Fibroblast of the aortic adventitia (primary cell): ENCODE data around the gene ZC3H12D. TPM values are rescaled to one million over a fixed set of nuclear protein-coding genes. Genes with fewer than 3 reads are reported as not detected.

Source experiments
- DNase-seq: peaks from one replicate; pipeline ENCODE4 v3.0.0-alpha.2; 2010; ENCODE audit warnings: low read depth
- H3K4me3 ChIP-seq: 2 replicates; pipeline ENCODE4 v1.5.1; 2011; ENCODE audit warnings: low read depth, mild to moderate bottlenecking, control low read depth, low read length, moderate library complexity
- CTCF ChIP-seq: IDR thresholded peaks from 2 replicates; pipeline ENCODE4 v1.5.1; 2011; ENCODE audit warnings: mild to moderate bottlenecking, low read length, control low read depth, inconsistent platforms; ENCODE audit not compliant: insufficient read depth
- total RNA-seq: library from RNA; depleted of rRNA; stranded (reverse); fragments of >200 nt; gene quantifications from 2 replicates; pipeline ENCODE4 v1.2.3, GENCODE V29; 2012; ENCODE audit warnings: low replicate concordance

Gene ZC3H12D
- total RNA-seq, 1 donor = 0.09 TPM

DNA sequence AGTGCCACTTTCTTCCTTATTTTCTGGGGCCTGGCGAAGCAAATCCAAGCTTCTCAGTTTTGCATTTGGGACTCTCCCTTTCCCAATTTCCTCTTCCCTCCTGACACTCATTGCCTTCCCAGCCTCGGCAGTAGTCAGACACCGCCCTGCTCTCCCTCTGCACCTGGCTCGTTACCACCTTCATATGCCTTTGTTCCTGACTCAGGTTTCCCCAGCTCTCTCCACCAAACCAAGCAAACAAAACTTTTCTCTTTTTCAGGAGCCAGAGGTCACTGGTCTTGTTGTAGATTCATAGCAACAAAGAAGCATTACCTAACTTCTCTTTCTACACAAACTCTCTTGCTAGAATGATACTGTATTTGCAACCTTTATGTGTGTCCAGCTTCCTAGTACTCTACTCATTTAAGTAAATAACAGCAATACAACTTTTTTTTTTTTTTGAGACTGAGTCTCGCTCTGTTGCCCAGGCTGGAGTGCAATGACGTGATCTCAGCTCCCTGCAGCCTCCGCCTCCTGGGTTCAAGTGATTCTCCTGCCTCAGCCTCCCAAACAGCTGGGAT, 9.0 kb upstream of the ZC3H12D start:
- TF ChIP-seq CTCF = no peak
- no peak for DNase-seq
- no peak overlapping the region for H3K4me3 ChIP-seq

DNA sequence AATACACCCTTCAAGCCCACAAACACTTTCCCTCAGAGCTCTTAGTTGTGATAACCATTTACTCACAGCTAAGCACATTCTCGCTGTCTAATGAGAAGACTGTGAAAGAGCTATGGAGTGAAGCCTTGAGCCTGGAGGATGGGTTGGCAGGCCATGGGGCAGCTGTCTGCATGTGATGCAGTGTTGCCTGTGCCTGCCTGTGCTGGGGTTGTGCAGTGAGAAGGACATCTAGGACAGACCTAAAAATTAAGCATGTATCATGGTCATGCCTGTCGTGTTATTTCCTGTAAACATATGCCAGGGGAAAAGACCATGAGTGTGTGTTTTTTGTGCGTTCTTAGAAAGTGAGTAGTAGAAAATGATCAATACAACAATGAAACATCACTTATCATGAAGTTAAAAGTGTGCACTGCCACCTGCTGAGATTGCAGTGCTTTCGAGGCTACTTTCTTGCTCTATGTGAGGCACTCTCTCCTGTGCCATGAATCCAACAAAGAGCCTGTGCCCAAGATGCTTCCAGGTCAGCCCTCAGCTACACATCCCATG, 8.1 kb upstream of the ZC3H12D start:
- DNase-seq = no peak
- no peak for TF ChIP-seq CTCF
- H3K4me3 ChIP-seq = no peak overlapping the region

DNA sequence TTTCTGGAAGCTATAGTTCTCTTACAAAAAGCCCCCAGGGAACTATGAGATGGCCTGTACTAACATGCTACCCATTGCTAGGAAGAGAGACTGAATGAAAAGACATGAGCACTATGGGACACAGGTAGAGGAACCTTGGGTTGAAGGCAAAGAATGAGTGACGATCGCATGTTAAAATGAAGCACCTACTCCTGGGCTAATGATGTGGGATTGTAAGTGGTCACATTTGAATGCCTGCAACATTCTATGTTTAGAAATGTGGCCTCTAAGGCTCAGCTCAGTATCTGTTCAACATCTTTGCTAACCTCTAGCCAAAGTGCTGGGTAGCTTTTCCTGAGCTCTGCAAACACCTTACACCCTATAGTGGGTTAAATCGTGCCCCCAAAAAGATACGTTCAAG, 5.2 kb upstream of the ZC3H12D start:
- no peak for TF ChIP-seq CTCF

DNA sequence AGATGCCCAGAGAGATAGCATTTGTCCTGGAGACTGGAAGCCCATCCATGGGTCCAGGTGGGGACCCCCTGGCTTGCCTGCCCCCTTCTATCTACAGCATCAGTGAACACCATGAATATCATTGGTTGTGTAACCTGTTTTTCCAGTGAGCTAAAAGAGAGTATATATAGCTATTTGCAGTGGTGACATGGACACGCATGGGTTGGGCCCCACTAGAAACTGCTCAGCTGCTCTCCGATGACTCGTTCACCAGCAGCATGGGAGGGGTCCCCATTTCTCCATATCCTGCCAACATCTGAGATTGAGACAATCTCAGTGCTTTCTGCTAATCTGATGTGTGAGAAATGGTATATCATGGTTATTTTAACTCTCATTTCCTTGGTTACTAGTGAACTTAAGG, 4.0 kb upstream of the ZC3H12D start:
- DNase-seq = no peak
- H3K4me3 ChIP-seq = no peak overlapping the region
- TF ChIP-seq CTCF = no peak

More for the DNA sequence above, 5.2 kb upstream of the ZC3H12D start:
- H3K4me3 ChIP-seq = no peak overlapping the region
- no peak for DNase-seq

DNA sequence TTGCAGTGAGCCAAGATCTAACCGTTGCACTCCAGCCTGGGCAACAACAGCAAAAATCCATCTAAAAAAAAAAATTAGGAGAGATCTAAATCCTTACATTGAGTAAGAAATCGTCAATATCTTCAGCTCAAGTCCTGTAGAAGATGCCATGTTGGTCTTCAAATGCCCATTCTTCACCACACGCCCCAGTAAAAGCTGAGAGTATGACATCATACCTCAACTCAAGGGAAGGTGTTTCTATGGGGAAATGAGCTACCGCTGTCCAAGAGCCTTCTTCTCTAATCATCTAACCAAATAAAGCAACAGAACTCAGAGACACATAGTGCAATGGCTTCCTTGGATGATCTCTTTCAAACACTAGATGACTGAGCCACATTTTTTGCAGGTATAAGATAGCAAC, 2.5 kb upstream of the ZC3H12D start:
- no peak for TF ChIP-seq CTCF
- DNase-seq = no peak
- no peak overlapping the region for H3K4me3 ChIP-seq

DNA sequence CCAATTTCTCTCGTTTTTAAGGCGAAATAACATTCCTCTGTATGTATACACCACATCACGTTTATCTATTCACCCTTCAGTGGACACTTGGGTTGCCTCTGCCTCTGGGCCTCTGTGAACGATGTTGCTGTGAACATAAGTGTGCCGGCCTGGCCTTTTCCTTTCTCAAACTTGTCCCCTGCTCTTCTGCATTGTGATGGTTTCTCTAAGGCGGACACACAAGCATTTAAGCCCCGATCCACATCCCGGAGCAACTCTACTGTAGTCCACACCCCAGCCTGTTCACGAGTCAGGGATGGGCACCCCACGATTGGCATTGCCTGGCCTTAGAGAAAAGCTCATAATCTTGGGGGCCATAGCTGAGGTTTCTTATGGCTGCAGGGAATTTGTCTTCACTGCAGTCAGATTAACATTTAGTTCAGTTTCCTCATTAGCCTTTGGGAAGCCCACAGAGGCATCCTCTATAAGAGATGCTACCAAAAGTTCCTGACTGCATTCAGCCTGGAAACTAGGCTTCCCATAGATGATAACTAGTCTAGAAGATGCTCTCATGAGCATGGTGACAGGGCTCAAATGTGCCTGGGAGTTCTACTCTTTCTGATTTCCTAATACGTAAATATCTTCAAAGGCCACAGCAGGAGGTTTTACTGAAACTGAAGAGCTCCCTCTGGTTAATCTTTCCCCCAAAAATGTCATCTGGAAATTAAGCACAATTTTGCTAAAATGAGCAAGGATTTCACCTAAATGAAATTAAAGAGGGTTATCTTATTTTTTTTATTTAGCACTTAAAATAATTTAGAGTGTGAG, 762 bp downstream of the ZC3H12D start:
- DNase-seq = no peak
- no peak for TF ChIP-seq CTCF
- H3K4me3 ChIP-seq = no peak overlapping the region
